ENCODE measurements around the gene ABHD4. TPM values are rescaled to one million over a fixed set of nuclear protein-coding genes. Genes with fewer than 3 reads are reported as not detected.

Gene ABHD4
- total and polyA plus RNA-seq, 10 of the 15 experiments (the other 5 are each of a cell fraction or from before 2014, with no cell fraction given) = 5.4 to 28.7 (median 10.8) TPM

DNA sequence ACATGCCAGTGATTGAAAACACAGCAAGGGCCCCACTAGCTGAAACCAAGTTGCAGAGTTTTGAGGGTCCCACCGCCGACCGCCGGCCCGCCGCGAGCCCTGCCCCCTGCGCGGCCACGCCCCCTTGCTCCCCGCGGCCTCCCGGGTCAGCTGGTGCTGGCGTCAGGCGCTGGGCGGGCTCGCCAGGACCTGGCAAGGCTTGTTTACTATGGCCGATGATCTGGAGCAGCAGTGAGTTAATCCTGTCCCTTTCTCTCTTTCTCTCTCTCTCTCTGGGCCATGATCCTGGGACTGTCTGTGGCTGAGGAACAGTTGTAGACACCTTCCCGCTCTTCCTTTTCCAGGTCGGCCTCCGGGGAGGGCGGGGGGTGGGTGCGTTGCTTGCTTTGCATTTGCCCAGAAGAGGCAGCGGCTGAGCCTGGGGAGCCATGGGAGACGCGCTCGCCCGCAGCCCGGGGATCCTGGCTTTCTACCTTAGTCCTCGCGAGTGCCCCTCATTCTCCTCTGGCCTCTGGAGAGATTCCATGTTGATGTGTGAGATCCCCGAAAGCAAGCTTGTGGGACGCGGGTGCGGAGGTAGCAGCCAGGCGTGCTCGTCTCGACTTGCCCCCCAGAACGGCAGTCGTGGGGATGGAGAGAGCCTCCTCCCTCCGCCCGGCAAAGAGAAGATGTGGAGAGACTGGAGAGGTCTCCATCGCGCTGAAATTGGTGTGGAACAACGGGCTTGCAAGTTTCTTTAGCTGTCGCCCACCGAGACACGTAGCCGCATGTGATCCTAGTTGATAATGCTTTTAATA, at the start of gene ABHD4 (continued):
- TF ChIP-seq ZBTB40 (IDR thresholded peaks at IDR 0.05; ENCODE audit: borderline replicate concordance) (no peak), SMARCA5 (IDR thresholded peaks at IDR 0.05) (no peak), SIN3A (IDR thresholded peaks at IDR 0.05; ENCODE audit: low read depth, low read length) (peak; percentile 76; the same call in 1 of the 2 replicates), SMAD5 (IDR thresholded peaks at IDR 0.05; ENCODE audit: low read depth) (no peak), EZH2 (IDR thresholded peaks at IDR 0.05; ENCODE audit: borderline replicate concordance, control insufficient read depth, low read depth, low read length) (no peak), PBX3 (IDR thresholded peaks at IDR 0.05; ENCODE audit: insufficient replicate concordance, low read depth, low read length) (peak; percentile 49), SMC3 (IDR thresholded peaks at IDR 0.05; ENCODE audit: borderline replicate concordance, low read length) (no peak), E2F4 (IDR thresholded peaks at IDR 0.05; ENCODE audit: low read depth, low read length) (0 out of 2 replicates have a peak, but pooled peaks have one; percentile 31), CBX3 (IDR thresholded peaks at IDR 0.05; ENCODE audit: borderline replicate concordance, low read depth) (no peak), USF1 (IDR thresholded peaks at IDR 0.05; ENCODE audit: borderline replicate concordance, extremely low read length, insufficient read depth, low read depth, low read length) (peak; percentile 82), BHLHE40 (IDR thresholded peaks at IDR 0.05; ENCODE audit: borderline replicate concordance in 1 of 2, low read depth in 2 of 2, low read length in 1 of 2) (peak; percentile 40 to 45; a peak in 1 of 4 replicates), YY1 (IDR thresholded peaks at IDR 0.05; ENCODE audit: low read depth, low read length) (peak; percentile 76), GATAD2B (conservative IDR thresholded peaks at IDR 0.05; ENCODE audit: low read depth) (0 out of 2 replicates have a peak, but pooled peaks have one; percentile 48), SIX5 (IDR thresholded peaks at IDR 0.05; ENCODE audit: low read depth, low read length, severe bottlenecking) (no peak), YBX1 (IDR thresholded peaks at IDR 0.05) (no peak), FOS (IDR thresholded peaks at IDR 0.05; ENCODE audit: borderline replicate concordance, extremely low read depth, insufficient read length) (no peak)
- TF ChIP-seq, protein P1, sequence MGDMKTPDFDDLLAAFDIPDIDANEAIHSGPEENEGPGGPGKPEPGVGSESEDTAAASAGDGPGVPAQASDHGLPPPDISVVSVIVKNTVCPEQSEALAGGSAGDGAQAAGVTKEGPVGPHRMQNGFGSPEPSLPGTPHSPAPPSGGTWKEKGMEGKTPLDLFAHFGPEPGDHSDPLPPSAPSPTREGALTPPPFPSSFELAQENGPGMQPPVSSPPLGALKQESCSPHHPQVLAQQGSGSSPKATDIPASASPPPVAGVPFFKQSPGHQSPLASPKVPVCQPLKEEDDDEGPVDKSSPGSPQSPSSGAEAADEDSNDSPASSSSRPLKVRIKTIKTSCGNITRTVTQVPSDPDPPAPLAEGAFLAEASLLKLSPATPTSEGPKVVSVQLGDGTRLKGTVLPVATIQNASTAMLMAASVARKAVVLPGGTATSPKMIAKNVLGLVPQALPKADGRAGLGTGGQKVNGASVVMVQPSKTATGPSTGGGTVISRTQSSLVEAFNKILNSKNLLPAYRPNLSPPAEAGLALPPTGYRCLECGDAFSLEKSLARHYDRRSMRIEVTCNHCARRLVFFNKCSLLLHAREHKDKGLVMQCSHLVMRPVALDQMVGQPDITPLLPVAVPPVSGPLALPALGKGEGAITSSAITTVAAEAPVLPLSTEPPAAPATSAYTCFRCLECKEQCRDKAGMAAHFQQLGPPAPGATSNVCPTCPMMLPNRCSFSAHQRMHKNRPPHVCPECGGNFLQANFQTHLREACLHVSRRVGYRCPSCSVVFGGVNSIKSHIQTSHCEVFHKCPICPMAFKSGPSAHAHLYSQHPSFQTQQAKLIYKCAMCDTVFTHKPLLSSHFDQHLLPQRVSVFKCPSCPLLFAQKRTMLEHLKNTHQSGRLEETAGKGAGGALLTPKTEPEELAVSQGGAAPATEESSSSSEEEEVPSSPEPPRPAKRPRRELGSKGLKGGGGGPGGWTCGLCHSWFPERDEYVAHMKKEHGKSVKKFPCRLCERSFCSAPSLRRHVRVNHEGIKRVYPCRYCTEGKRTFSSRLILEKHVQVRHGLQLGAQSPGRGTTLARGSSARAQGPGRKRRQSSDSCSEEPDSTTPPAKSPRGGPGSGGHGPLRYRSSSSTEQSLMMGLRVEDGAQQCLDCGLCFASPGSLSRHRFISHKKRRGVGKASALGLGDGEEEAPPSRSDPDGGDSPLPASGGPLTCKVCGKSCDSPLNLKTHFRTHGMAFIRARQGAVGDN (IDR thresholded peaks at IDR 0.05) = peak; percentile 54; the same call in 1 of the 2 replicates
